Testis (tissue), 2 donors: ENCODE results near the gene LRPPRC.

Experiments used
- POLR2A ChIP-seq: fragments of 450-650 bp; IDR thresholded peaks from one replicate; pipeline ENCODE4 v1.6.1; 2017; ENCODE audit warnings: antibody characterized with exemption, mild to moderate bottlenecking, moderate library complexity
- TF ChIP-seq, protein P1 (sequence below), 3 experiments: fragments of 450-650 bp in 2 of 3; fragments of 200-600 bp in 1 of 3; sonication (generic) in 1 of 3; IDR thresholded peaks; one replicate each; pipeline ENCODE4 v1.5.1; 2016 to 2019; ENCODE audit warnings: antibody characterized with exemption in 3 of 3, mild to moderate bottlenecking in 2 of 3, moderate library complexity in 1 of 3

DNA sequence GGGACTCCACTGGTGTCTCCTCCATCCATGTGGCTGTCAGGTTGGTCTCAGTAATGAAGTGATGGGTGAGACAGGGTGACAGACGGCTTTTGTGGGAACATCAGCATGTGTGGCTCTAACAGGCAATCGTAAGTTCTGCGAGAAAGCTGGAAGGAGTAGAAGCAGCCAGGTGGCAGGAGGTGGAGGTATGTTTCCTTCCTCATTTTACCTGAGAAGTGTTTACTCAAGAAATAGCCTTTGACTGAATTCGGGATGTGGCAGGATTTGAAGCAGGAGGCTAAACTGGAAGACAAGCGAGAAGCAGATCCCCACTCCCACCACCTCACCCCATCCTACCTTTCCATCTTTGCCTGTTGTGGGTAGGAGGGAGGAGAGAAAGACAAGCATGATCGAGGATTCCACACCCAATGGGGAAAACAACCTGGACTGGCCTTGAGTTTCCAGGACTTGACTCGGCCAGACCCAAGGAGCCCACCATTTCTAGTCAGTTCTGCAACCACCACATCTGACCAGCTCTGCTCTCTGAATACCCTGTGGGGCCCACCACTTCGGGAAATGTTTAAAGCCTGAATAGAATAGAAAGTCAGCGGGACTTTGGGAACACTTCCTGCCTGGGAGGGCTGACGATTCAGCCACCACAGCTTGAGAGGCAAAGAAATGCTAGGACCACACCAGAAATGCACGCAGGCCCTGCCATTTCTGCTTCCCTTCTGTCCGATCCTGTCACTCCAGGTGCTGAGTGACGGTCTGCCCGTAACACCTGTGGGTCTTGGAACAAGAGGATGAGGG is 155.8 kb downstream of the LRPPRC start:
- TF ChIP-seq, protein P1, sequence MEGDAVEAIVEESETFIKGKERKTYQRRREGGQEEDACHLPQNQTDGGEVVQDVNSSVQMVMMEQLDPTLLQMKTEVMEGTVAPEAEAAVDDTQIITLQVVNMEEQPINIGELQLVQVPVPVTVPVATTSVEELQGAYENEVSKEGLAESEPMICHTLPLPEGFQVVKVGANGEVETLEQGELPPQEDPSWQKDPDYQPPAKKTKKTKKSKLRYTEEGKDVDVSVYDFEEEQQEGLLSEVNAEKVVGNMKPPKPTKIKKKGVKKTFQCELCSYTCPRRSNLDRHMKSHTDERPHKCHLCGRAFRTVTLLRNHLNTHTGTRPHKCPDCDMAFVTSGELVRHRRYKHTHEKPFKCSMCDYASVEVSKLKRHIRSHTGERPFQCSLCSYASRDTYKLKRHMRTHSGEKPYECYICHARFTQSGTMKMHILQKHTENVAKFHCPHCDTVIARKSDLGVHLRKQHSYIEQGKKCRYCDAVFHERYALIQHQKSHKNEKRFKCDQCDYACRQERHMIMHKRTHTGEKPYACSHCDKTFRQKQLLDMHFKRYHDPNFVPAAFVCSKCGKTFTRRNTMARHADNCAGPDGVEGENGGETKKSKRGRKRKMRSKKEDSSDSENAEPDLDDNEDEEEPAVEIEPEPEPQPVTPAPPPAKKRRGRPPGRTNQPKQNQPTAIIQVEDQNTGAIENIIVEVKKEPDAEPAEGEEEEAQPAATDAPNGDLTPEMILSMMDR (IDR thresholded peaks at IDR 0.05) = no peak
- no peak for TF ChIP-seq POLR2A
